ENCODE results near the gene KCND1. TPM values are rescaled to one million over a fixed set of nuclear protein-coding genes. Genes with fewer than 3 reads are reported as not detected.

Gene KCND1
- total RNA-seq, 1 donor from 2014 or later, result 0.52 TPM

GRCh38 chrX:48917139-48918001, 54.3 kb downstream of the KCND1 start:
- Histone ChIP-seq H3K36me3 (ENCODE audit: control insufficient read depth in 3 of 3, insufficient read depth in 3 of 3, low read length in 3 of 3) (peaks cover 3 to 15% (median 5%) of the 10 kb centered on the region in 3 donors), H3K4me1 (ENCODE audit: control insufficient read depth in 3 of 3, insufficient read depth in 3 of 3, low read length in 3 of 3) (peaks cover 10 to 22% (median 17%) of the 10 kb centered on the region in 3 donors), H3K27ac (ENCODE audit: low read depth, low read length) (peak overlapping the region; percentile 23), H3K9ac (ENCODE audit: low read depth in 1 of 3, low read length in 3 of 3) (peak overlapping the region in 2 of 3 donors; percentile 23 to 25), H3K9me3 (ENCODE audit: control insufficient read depth in 3 of 3, low read length in 3 of 3) (no peaks in the 10 kb centered on the region), H3K4me3 (ENCODE audit: low read length in 3 of 3) (peak overlapping the region; percentile 6 to 36 (median 14)), H3K27me3 (ENCODE audit: control insufficient read depth in 3 of 3, insufficient read depth in 3 of 3, low read length in 3 of 3) (no peaks in the 10 kb centered on the region)

GRCh38 chrX:48914593-48915493, 56.8 kb downstream of the KCND1 start:
- no peak overlapping the region for H3K4me3 ChIP-seq (ENCODE audit: low read length in 3 of 3)
- H3K9ac ChIP-seq (ENCODE audit: low read depth in 1 of 3, low read length in 3 of 3), result no peak overlapping the region
- H3K9me3 ChIP-seq (ENCODE audit: control insufficient read depth in 3 of 3, low read length in 3 of 3), result no peaks in the 10 kb centered on the region
- peaks cover 23 to 28% (median 23%) of the 10 kb centered on the region in 3 donors for H3K4me1 ChIP-seq (ENCODE audit: control insufficient read depth in 3 of 3, insufficient read depth in 3 of 3, low read length in 3 of 3)
- H3K36me3 ChIP-seq (ENCODE audit: control insufficient read depth in 3 of 3, insufficient read depth in 3 of 3, low read length in 3 of 3), result peaks cover 0 to 4% (median 4%) of the 10 kb centered on the region in 3 donors
- no peaks in the 10 kb centered on the region for H3K27me3 ChIP-seq (ENCODE audit: control insufficient read depth in 3 of 3, insufficient read depth in 3 of 3, low read length in 3 of 3)
- H3K27ac ChIP-seq (ENCODE audit: low read depth, low read length), result no peak overlapping the region

- Histone ChIP-seq H3K4me3 (ENCODE audit: low read length in 3 of 3) (no peak overlapping the region), H3K36me3 (ENCODE audit: control insufficient read depth in 3 of 3, insufficient read depth in 3 of 3, low read length in 3 of 3) (peaks cover 0 to 4% (median 4%) of the 10 kb centered on the region in 3 donors), H3K27ac (ENCODE audit: low read depth, low read length) (no peak overlapping the region), H3K9ac (ENCODE audit: low read depth in 1 of 3, low read length in 3 of 3) (no peak overlapping the region), H3K27me3 (ENCODE audit: control insufficient read depth in 3 of 3, insufficient read depth in 3 of 3, low read length in 3 of 3) (no peaks in the 10 kb centered on the region), H3K4me1 (ENCODE audit: control insufficient read depth in 3 of 3, insufficient read depth in 3 of 3, low read length in 3 of 3) (peaks cover 17 to 23% (median 18%) of the 10 kb centered on the region in 3 donors), H3K9me3 (ENCODE audit: control insufficient read depth in 3 of 3, low read length in 3 of 3) (no peaks in the 10 kb centered on the region)
These were observed 57.9 kb downstream of the KCND1 start for GRCh38 chrX:48913605-48914366.

GRCh38 chrX:48911412-48912182, 60.0 kb downstream of the KCND1 start, which contains the start of gene SLC35A2:
TSS of gene SLC35A2 (minus strand) at chrX:48911646. CDS start at chrX:48911636, 10 bp downstream.
- Histone ChIP-seq H3K27me3 (ENCODE audit: control insufficient read depth in 3 of 3, insufficient read depth in 3 of 3, low read length in 3 of 3) (no peaks in the 10 kb centered on the region), H3K36me3 (ENCODE audit: control insufficient read depth in 3 of 3, insufficient read depth in 3 of 3, low read length in 3 of 3) (peaks cover 0 to 5% (median 4%) of the 10 kb centered on the region in 3 donors), H3K9ac (ENCODE audit: low read depth in 1 of 3, low read length in 3 of 3) (peak within 1 kb of the TSS; percentile 69 to 82 (median 78)), H3K27ac (ENCODE audit: low read depth, low read length) (peak within 1 kb of the TSS; percentile 66), H3K9me3 (ENCODE audit: control insufficient read depth in 3 of 3, low read length in 3 of 3) (no peaks in the 10 kb centered on the region), H3K4me1 (ENCODE audit: control insufficient read depth in 3 of 3, insufficient read depth in 3 of 3, low read length in 3 of 3) (peaks cover 11 to 16% (median 14%) of the 10 kb centered on the region in 3 donors), H3K4me3 (ENCODE audit: low read length in 3 of 3) (peak within 1 kb of the TSS; percentile 85 to 89 (median 89))

Small RNAs within 50 kb of the gene (small RNA-seq; reads per million reads assigned to genes)
- not detected for gene RNU6-722P

Other genes with a start within 250 kb of the KCND1 start
- gene GLOD5, start 210.1 kb downstream of the KCND1 start, total RNA-seq, result not detected
- 1.6 TPM for gene GATA1, start 185.3 kb downstream of the KCND1 start, total RNA-seq
- 79.3 TPM for gene HDAC6, start 169.8 kb downstream of the KCND1 start, total RNA-seq
- not detected for gene ERAS, start 145.3 kb downstream of the KCND1 start, total RNA-seq
- not detected for gene PCSK1N, start 136.2 kb downstream of the KCND1 start, total RNA-seq
- 25.1 TPM for gene TIMM17B, start 74.1 kb downstream of the KCND1 start, total RNA-seq
- gene PQBP1, start 73.9 kb downstream of the KCND1 start, total RNA-seq, result 45.4 TPM
- 6.3 TPM for gene SLC35A2, start 60.2 kb downstream of the KCND1 start, total RNA-seq
- 3.1 TPM for gene PIM2, start 52.8 kb downstream of the KCND1 start, total RNA-seq
- gene OTUD5, start 14.2 kb downstream of the KCND1 start, total RNA-seq, result 16.2 TPM
- gene GRIPAP1, start 30.4 kb upstream of the KCND1 start, total RNA-seq, result 10.4 TPM
- gene TFE3, start 71.5 kb upstream of the KCND1 start, total RNA-seq, result 8.4 TPM
- gene CCDC120, start 87.2 kb upstream of the KCND1 start, total RNA-seq, result 0.52 TPM
- 4.7 TPM for gene PRAF2, start 102.2 kb upstream of the KCND1 start, total RNA-seq
- 26.6 TPM for gene WDR45, start 108.0 kb upstream of the KCND1 start, total RNA-seq
- 20.4 TPM for gene GPKOW, start 151.9 kb upstream of the KCND1 start, total RNA-seq
- 2.1 TPM for gene MAGIX, start 190.9 kb upstream of the KCND1 start, total RNA-seq
- 19.3 TPM for gene PLP2, start 200.1 kb upstream of the KCND1 start, total RNA-seq
- 2.6 TPM for gene PRICKLE3, start 214.5 kb upstream of the KCND1 start, total RNA-seq
- 1.0 TPM for gene SYP, start 228.3 kb upstream of the KCND1 start, total RNA-seq